ENCODE data around the gene PLCB3. TPM values are rescaled to one million over a fixed set of nuclear protein-coding genes. Genes with fewer than 3 reads are reported as not detected.

The PLCB3 gene
- total RNA-seq, 1 experiment from 2014 or later = 41.2 TPM

DNA sequence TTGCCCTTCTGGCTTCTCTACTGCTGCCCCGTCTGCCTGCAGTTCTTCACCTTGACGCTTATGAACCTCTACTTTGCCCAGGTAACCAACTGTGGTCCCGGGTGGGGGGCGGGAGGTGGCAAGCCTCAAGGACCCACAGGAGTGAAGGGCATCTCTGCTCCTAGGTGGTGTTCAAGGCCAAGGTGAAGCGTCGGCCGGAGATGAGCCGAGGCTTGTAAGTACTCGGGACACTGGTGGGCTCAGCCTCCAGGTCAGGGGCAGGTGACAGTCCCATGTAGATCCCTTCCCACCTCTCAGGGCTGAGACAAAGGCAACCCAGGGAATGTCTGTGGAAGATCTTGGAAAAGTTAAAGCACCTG, 35.5 kb downstream of the PLCB3 start:
- intact Hi-C loops (cut with micrococcal nuclease; ENCODE audit: unreplicated experiment) = no loop called here
- in situ Hi-C loops (cut with HindIII; ENCODE audit: low pct_unique_long_range_greater_than_20kb, low sequenced_read_pairs) = no loop called here

DNA sequence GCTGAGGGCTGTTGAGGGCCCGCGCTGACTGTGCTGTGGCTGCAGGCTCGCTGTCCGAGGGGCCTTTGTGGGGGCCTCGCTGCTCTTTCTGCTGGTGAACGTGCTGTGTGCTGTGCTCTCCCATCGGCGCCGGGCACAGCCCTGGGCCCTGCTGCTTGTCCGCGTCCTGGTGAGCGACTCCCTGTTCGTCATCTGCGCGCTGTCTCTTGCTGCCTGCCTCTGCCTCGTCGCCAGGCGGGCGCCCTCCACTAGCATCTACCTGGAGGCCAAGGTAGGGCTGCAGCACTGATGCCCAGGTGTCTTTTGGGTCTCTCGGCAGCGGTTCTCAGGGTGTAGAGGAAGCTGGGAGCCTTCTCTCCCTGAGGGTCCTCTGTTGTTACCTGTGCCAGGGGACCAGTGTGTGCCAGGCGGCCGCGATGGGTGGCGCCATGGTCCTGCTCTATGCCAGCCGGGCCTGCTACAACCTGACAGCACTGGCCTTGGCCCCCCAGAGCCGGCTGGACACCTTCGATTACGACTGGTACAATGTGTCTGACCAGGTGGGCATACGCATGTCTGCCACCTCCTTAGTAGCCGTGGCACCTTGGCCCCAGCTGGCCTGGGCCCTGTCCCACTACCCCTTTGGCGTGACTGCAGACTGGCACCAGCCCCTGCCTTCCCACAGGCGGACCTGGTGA, 36.5 kb downstream of the PLCB3 start:
- no peaks in the 10 kb centered on the region; the same call in 1 of the 2 replicates for H3K27me3 ChIP-seq (ENCODE audit: control insufficient read depth, insufficient read depth, low read length)
- no peak for ATAC-seq
- ChIA-PET POLR2A (no interaction called here), CTCF (interaction anchor here (1.5 kb wide), 1 partner anchor 13 kb away, joined by 5 read pairs; no protein-coding TSS in a partner anchor)
- in situ Hi-C loops (cut with HindIII; ENCODE audit: low pct_unique_long_range_greater_than_20kb, low sequenced_read_pairs) (no loop called here), intact Hi-C loops (cut with micrococcal nuclease; ENCODE audit: unreplicated experiment) (no loop called here)
- no TSS peak for BruUV-seq (replicated peaks)
- DNase-seq (ENCODE audit: low read depth, low spot score) = no peak
- H3K27ac ChIP-seq (ENCODE audit: low read length) = no peak overlapping the region
- no peaks in the 10 kb centered on the region; the same call in 1 of the 2 replicates for H3K36me3 ChIP-seq (ENCODE audit: control insufficient read depth, insufficient read depth, low read length)
- no peaks in the 10 kb centered on the region for H3K9me3 ChIP-seq (ENCODE audit: control insufficient read depth, insufficient read depth, low read depth, low read length)
- peaks cover 31% of the 10 kb centered on the region for H3K4me1 ChIP-seq (ENCODE audit: control insufficient read depth, insufficient read depth, low read length)
- no peak overlapping the region for H3K4me3 ChIP-seq (ENCODE audit: low read depth in 2 of 2, low read length in 2 of 2)
- TF ChIP-seq, protein P1, sequence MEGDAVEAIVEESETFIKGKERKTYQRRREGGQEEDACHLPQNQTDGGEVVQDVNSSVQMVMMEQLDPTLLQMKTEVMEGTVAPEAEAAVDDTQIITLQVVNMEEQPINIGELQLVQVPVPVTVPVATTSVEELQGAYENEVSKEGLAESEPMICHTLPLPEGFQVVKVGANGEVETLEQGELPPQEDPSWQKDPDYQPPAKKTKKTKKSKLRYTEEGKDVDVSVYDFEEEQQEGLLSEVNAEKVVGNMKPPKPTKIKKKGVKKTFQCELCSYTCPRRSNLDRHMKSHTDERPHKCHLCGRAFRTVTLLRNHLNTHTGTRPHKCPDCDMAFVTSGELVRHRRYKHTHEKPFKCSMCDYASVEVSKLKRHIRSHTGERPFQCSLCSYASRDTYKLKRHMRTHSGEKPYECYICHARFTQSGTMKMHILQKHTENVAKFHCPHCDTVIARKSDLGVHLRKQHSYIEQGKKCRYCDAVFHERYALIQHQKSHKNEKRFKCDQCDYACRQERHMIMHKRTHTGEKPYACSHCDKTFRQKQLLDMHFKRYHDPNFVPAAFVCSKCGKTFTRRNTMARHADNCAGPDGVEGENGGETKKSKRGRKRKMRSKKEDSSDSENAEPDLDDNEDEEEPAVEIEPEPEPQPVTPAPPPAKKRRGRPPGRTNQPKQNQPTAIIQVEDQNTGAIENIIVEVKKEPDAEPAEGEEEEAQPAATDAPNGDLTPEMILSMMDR (IDR thresholded peaks at IDR 0.05) = no peak

More for the DNA sequence above, 35.5 kb downstream of the PLCB3 start:
- DNase-seq (ENCODE audit: low read depth, low spot score) (no peak), ATAC-seq (no peak)
- no peaks in the 10 kb centered on the region; the same call in 1 of the 2 replicates for H3K36me3 ChIP-seq (ENCODE audit: control insufficient read depth, insufficient read depth, low read length)
- TF ChIP-seq, protein P2, sequence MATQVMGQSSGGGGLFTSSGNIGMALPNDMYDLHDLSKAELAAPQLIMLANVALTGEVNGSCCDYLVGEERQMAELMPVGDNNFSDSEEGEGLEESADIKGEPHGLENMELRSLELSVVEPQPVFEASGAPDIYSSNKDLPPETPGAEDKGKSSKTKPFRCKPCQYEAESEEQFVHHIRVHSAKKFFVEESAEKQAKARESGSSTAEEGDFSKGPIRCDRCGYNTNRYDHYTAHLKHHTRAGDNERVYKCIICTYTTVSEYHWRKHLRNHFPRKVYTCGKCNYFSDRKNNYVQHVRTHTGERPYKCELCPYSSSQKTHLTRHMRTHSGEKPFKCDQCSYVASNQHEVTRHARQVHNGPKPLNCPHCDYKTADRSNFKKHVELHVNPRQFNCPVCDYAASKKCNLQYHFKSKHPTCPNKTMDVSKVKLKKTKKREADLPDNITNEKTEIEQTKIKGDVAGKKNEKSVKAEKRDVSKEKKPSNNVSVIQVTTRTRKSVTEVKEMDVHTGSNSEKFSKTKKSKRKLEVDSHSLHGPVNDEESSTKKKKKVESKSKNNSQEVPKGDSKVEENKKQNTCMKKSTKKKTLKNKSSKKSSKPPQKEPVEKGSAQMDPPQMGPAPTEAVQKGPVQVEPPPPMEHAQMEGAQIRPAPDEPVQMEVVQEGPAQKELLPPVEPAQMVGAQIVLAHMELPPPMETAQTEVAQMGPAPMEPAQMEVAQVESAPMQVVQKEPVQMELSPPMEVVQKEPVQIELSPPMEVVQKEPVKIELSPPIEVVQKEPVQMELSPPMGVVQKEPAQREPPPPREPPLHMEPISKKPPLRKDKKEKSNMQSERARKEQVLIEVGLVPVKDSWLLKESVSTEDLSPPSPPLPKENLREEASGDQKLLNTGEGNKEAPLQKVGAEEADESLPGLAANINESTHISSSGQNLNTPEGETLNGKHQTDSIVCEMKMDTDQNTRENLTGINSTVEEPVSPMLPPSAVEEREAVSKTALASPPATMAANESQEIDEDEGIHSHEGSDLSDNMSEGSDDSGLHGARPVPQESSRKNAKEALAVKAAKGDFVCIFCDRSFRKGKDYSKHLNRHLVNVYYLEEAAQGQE (IDR thresholded peaks at IDR 0.05; ENCODE audit: insufficient read depth in 1 of 2, low read depth in 2 of 2, low read length in 1 of 2) = no peak
- no peak for TF ChIP-seq POLR2AphosphoS5 (IDR thresholded peaks at IDR 0.05; ENCODE audit: low read depth, low read length)
- no peak for TF ChIP-seq SIN3A (IDR thresholded peaks at IDR 0.05; ENCODE audit: borderline replicate concordance, insufficient read depth, low read depth, low read length)
- TF ChIP-seq, protein P1 (IDR thresholded peaks at IDR 0.05) = no peak
- TF ChIP-seq TCF7L2 (IDR thresholded peaks at IDR 0.05; ENCODE audit: low read depth, low read length) = no peak
- ChIA-PET POLR2A (interaction anchor here (0.7 kb wide), 1 partner anchor 31 kb away, joined by 5 read pairs; the partner anchor contains the start of gene PRDX5), CTCF (no interaction called here)
- BruUV-seq (replicated peaks) = no TSS peak
- peak overlapping the region; percentile 57 to 98; a peak in 3 of 4 replicates for H3K4me3 ChIP-seq (ENCODE audit: low read depth in 2 of 2, low read length in 2 of 2)
- H3K9me3 ChIP-seq (ENCODE audit: control insufficient read depth, insufficient read depth, low read depth, low read length) = no peaks in the 10 kb centered on the region
- no peaks in the 10 kb centered on the region for H3K27me3 ChIP-seq (ENCODE audit: control insufficient read depth, insufficient read depth, low read length)
- peaks cover 31% of the 10 kb centered on the region for H3K4me1 ChIP-seq (ENCODE audit: control insufficient read depth, insufficient read depth, low read length)
- peak overlapping the region; percentile 82 for H3K27ac ChIP-seq (ENCODE audit: low read length)

Data from Panc1 (cell line).